PC-3 (cell line): ENCODE results near the gene MAPK8. TPM values are rescaled to one million over a fixed set of nuclear protein-coding genes. Genes with fewer than 3 reads are reported as not detected.

Experiments
- ATAC-seq: fragments of 200-7000 bp; cut with Tn5 transposase; 2 replicates; pipeline ENCODE4 v1.9.1; 2020; ENCODE audit warnings: mild to moderate bottlenecking, moderate library complexity
- BruUV-seq: library from RNA; stranded (reverse); fragments of 400-500 nt; replicated peaks from 2 replicates; lab custom pipeline; 2021; lab: Mats Ljungman, UMichigan
- CTCF ChIA-PET: fragments of 300-600 bp; sonication (Branson Sonifier 250); formaldehyde crosslinking; loops from one replicate; lab custom pipeline; 2022; ENCODE audit warnings: antibody characterized with exemption; lab: Charles Lee
- POLR2A ChIA-PET: fragments of 300-600 bp; sonication (Branson Sonifier 250); formaldehyde crosslinking; loops from one replicate; lab custom pipeline; 2022; ENCODE audit warnings: antibody characterized with exemption; ENCODE audit not compliant: unreplicated experiment; lab: Charles Lee
- DNase-seq: peaks from one replicate; pipeline ENCODE4 v3.0.0-alpha.2; 2015
- H2AFZ ChIP-seq: fragments of 300-600 bp; sonication (generic); 2 replicates; pipeline ENCODE4 v1.6.0; 2016; ENCODE audit warnings: antibody characterized with exemption, low read length
- H3F3A ChIP-seq: fragments of 300-600 bp; sonication (generic); one replicate; pipeline ENCODE4 v1.6.0; 2017; ENCODE audit warnings: antibody characterized with exemption, low read length, control low read depth, mild to moderate bottlenecking; ENCODE audit not compliant: unreplicated experiment
- H3K27ac ChIP-seq: fragments of 300-600 bp; sonication (generic); 2 replicates; pipeline ENCODE4 v1.5.1; 2016; ENCODE audit warnings: mild to moderate bottlenecking, low read length
- H3K27me3 ChIP-seq: fragments of 300-600 bp; sonication (generic); 2 replicates; pipeline ENCODE4 v1.6.1; 2016; ENCODE audit warnings: low read length, mixed read lengths
- H3K36me3 ChIP-seq: fragments of 300-600 bp; sonication (generic); 2 replicates; pipeline ENCODE4 v1.6.1; 2016; ENCODE audit warnings: low read depth, mixed run types, low read length, mixed read lengths
- H3K4me1 ChIP-seq: fragments of 300-600 bp; sonication (generic); 2 replicates; pipeline ENCODE4 v1.5.1; 2016; ENCODE audit warnings: low read length; ENCODE audit not compliant: insufficient read depth
- H3K4me2 ChIP-seq: fragments of 300-600 bp; sonication (generic); 2 replicates; pipeline ENCODE4 v1.6.0; 2016; ENCODE audit warnings: low read length
- H3K4me3 ChIP-seq: fragments of 300-600 bp; sonication (generic); 2 replicates; pipeline ENCODE4 v1.5.1; 2016; ENCODE audit warnings: mild to moderate bottlenecking, low read length, mixed read lengths
- H3K79me2 ChIP-seq: fragments of 300-600 bp; sonication (generic); 2 replicates; pipeline ENCODE4 v1.6.1; 2017; ENCODE audit warnings: low read length, mixed read lengths
- H3K9ac ChIP-seq: fragments of 300-600 bp; sonication (generic); 2 replicates; pipeline ENCODE4 v1.6.0; 2016; ENCODE audit warnings: mild to moderate bottlenecking, low read length
- H3K9me2 ChIP-seq: fragments of 300-600 bp; sonication (generic); replicated peaks from 2 replicates; pipeline ENCODE4 v1.6.1; 2016; ENCODE audit warnings: mixed run types, low read length, mixed read lengths
- H3K9me3 ChIP-seq: fragments of 300-600 bp; sonication (generic); 2 replicates; pipeline ENCODE4 v1.6.1; 2016; ENCODE audit warnings: low read length, mixed read lengths
- H4K20me1 ChIP-seq: fragments of 300-600 bp; sonication (generic); 2 replicates; pipeline ENCODE4 v1.6.1; 2016; ENCODE audit warnings: low read length, mixed read lengths
- EZH2 ChIP-seq: fragments of 300-600 bp; sonication (generic); IDR thresholded peaks from one replicate; pipeline ENCODE4 v1.6.1; 2017; ENCODE audit warnings: antibody characterized with exemption, mild to moderate bottlenecking, low read length; ENCODE audit not compliant: unreplicated experiment
- EZH2phosphoT487 ChIP-seq: fragments of 300-600 bp; sonication (generic); IDR thresholded peaks from 2 replicates; pipeline ENCODE4 v1.6.1; 2018; ENCODE audit warnings: mild to moderate bottlenecking, antibody characterized with exemption, low read length, borderline replicate concordance
- intact Hi-C: fragments of 100-400 bp; cut with micrococcal nuclease; formaldehyde crosslinking; loops from 2 replicates; pipeline ENCODE4 v1.9.0; 2023
- total RNA-seq: library from RNA; depleted of rRNA; stranded (reverse); fragments of >200 nt; gene quantifications from 2 replicates; pipeline ENCODE4 v1.2.3, GENCODE V29; 2014
- TF ChIP-seq, protein P1 (sequence below): fragments of 300-600 bp; sonication (generic); conservative IDR thresholded peaks from 2 replicates; pipeline ENCODE4 v1.5.1; 2017; ENCODE audit warnings: antibody characterized with exemption, low read depth, mild to moderate bottlenecking, low read length

MAPK8 gene
- total RNA-seq, 1 experiment from 2014 or later, result 26.6 TPM

DNA sequence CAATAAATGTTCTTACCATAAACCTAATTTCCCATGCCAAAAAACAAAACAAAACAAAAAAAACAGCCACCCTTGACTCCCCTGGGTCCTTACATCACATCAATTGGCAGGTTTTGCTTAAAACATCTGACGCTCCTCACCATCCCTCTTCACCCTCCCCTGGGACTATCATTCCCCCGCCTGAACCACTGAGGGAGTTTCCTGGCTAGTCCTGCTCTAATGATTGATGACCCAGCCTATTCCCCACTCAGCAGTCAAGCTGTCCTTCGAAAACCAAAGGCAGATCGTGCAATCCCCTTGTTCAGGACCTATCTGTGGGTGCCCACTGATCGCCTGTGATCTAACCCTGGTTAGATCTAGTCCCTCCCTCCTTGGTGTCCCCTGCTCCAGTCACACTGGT lies 20.8 kb upstream of the MAPK8 start:
- Histone ChIP-seq H3K27ac (no peak overlapping the region), H3K9me2 (no peaks in the 10 kb centered on the region), H3K27me3 (no peaks in the 10 kb centered on the region; the same call in 1 of the 2 replicates), H3K4me3 (no peak overlapping the region), H3K36me3 (no peaks in the 10 kb centered on the region), H3K79me2 (no peaks in the 10 kb centered on the region), H4K20me1 (no peaks in the 10 kb centered on the region), H2AFZ (no peak overlapping the region), H3K9me3 (no peaks in the 10 kb centered on the region), H3K9ac (no peak overlapping the region), H3F3A (no peaks in the 10 kb centered on the region), H3K4me1 (no peaks in the 10 kb centered on the region), H3K4me2 (no peak overlapping the region)
- POLR2A ChIA-PET, result no interaction called here
- TF ChIP-seq, protein P1, sequence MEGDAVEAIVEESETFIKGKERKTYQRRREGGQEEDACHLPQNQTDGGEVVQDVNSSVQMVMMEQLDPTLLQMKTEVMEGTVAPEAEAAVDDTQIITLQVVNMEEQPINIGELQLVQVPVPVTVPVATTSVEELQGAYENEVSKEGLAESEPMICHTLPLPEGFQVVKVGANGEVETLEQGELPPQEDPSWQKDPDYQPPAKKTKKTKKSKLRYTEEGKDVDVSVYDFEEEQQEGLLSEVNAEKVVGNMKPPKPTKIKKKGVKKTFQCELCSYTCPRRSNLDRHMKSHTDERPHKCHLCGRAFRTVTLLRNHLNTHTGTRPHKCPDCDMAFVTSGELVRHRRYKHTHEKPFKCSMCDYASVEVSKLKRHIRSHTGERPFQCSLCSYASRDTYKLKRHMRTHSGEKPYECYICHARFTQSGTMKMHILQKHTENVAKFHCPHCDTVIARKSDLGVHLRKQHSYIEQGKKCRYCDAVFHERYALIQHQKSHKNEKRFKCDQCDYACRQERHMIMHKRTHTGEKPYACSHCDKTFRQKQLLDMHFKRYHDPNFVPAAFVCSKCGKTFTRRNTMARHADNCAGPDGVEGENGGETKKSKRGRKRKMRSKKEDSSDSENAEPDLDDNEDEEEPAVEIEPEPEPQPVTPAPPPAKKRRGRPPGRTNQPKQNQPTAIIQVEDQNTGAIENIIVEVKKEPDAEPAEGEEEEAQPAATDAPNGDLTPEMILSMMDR, result no peak
- CTCF ChIA-PET, result no interaction called here
- intact Hi-C loops, result no loop called here
- BruUV-seq, result no TSS peak
- ATAC-seq (no peak), DNase-seq (no peak)

DNA sequence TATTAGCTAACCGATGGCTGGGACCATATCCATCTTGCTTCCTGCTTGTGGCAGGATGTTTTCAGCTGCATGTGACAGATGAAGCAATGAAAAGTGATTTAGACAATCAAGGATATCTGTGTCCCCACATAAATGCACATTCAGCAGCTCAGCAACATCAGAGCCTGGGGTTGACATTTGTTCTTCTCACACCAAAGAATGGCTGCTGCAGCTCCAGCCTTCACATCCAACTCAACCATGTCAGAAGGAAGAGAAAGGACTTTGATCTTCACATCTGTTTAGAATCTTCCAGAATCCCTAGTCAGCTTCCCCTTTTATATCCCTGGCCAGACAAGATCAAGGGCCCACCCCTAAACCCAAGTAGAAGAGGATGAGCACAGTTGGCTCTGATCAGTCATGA lies 20.1 kb upstream of the MAPK8 start:
- POLR2A ChIA-PET, result no interaction called here

DNA sequence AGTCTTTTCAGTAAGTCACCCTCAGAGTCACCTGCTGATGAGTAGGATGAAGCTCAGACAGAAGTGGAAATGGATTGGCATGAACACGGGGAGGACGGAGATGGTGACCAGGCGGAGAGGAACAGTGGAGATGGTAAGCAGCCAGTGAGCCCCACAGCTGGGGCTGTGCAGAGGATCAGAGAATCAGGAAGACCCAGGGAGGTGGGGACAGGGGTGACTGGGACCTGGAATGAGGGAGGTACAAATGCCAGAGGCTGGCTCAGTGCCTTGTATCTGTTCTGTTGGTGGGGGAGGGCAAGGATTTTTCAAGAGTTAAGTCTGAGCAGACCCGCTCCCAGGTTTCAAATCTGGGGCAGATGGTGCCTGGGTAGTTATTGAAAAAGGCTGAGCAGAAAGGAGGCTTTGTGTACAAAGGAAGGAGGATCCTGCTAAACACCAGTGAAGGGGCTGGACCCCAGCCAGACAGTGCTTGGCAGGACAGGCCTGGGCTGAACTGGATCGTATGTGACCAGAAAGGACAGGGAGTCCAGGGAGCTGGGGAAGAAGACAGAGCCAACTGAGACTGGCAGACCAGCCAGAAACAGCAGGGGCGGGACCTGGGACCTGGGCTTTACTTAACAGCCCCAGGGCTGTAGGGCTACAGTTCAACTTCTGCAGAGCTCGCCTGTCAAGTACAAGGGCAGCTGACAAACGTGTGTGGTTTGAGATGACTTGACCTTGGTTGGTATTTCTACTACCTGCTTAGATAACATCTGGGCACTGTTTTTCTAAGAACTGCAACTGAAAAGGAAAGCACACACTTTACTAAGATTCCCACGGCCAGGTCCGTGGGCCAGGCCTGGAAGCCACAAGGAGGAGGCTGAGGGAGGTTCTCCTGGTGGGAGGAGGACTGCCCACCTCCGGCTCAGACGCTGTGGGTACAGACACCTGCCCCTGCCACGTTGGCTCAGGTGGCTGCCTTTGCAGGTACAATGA lies 18.8 kb upstream of the MAPK8 start:
- Histone ChIP-seq H3K9ac (no peak overlapping the region), H4K20me1 (no peaks in the 10 kb centered on the region), H3F3A (no peaks in the 10 kb centered on the region), H3K27ac (no peak overlapping the region), H3K36me3 (no peaks in the 10 kb centered on the region), H3K9me3 (no peaks in the 10 kb centered on the region), H3K4me1 (no peaks in the 10 kb centered on the region), H2AFZ (no peak overlapping the region), H3K9me2 (no peaks in the 10 kb centered on the region), H3K79me2 (no peaks in the 10 kb centered on the region), H3K4me2 (no peak overlapping the region), H3K27me3 (no peaks in the 10 kb centered on the region; the same call in 1 of the 2 replicates), H3K4me3 (no peak overlapping the region)
- CTCF ChIA-PET, result no interaction called here
- POLR2A ChIA-PET, result no interaction called here
- BruUV-seq, result no TSS peak
- intact Hi-C loops, result loop anchor here (2.0 kb wide), 1 partner anchor 73 kb away; no protein-coding TSS in a partner anchor
- ATAC-seq (no peak), DNase-seq (peak; percentile 26)
- TF ChIP-seq EZH2, result no peak
- TF ChIP-seq, protein P1, result no peak
- TF ChIP-seq EZH2phosphoT487, result no peak

More for the DNA sequence above, 20.1 kb upstream of the MAPK8 start:
- DNase-seq (no peak), ATAC-seq (no peak)
- no peaks in the 10 kb centered on the region for H3K36me3 ChIP-seq
- H3K4me2 ChIP-seq, result no peak overlapping the region
- H3K4me3 ChIP-seq, result no peak overlapping the region
- intact Hi-C loops, result no loop called here
- no peaks in the 10 kb centered on the region for H3K79me2 ChIP-seq
- H4K20me1 ChIP-seq, result no peaks in the 10 kb centered on the region
- no peaks in the 10 kb centered on the region for H3K9me2 ChIP-seq
- CTCF ChIA-PET, result no interaction called here
- TF ChIP-seq EZH2 (no peak), EZH2phosphoT487 (no peak)
- TF ChIP-seq, protein P1, result no peak
- no peaks in the 10 kb centered on the region; the same call in 1 of the 2 replicates for H3K27me3 ChIP-seq
- BruUV-seq, result no TSS peak
- no peaks in the 10 kb centered on the region for H3K4me1 ChIP-seq
- no peak overlapping the region for H3K27ac ChIP-seq
- no peaks in the 10 kb centered on the region for H3K9me3 ChIP-seq
- H3K9ac ChIP-seq, result no peak overlapping the region
- H2AFZ ChIP-seq, result no peak overlapping the region
- H3F3A ChIP-seq, result no peaks in the 10 kb centered on the region
